VCaP (cell line): Measurements from ENCODE around the gene ZBTB7C.

Experiments used
- H3K27ac ChIP-seq: fragments of 450-650 bp; 2 replicates; pipeline ENCODE4 v1.5.1; 2017
- CTCF ChIP-seq: fragments of 450-650 bp; conservative IDR thresholded peaks from 2 replicates; pipeline ENCODE4 v1.5.1; 2017; ENCODE audit warnings: mild to moderate bottlenecking, moderate library complexity

The ZBTB7C gene

DNA sequence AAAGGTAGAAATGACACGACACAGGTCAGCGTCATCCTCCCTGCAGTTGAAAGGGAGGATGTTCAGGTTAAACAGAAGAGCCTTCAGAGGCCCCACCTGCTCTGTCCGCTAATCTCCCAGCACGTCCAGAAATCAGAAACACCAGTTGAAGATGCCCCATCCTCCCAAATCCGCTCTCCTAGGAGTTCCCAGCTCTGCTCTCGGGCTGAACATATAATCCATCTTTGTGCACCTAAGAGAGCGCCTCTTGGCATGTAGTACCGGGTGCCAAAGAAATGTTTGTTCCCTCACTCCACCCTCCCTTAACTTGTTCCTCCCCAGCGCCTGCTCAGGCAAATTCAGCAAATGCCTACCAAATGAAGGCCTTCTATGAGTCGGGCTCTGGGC, 333.5 kb downstream of the ZBTB7C start:
- TF ChIP-seq CTCF = no peak
- H3K27ac ChIP-seq = no peak overlapping the region

GRCh38 chr18:48074929-48075706, 334.1 kb downstream of the ZBTB7C start:
- H3K27ac ChIP-seq = no peak overlapping the region
- no peak for TF ChIP-seq CTCF

DNA sequence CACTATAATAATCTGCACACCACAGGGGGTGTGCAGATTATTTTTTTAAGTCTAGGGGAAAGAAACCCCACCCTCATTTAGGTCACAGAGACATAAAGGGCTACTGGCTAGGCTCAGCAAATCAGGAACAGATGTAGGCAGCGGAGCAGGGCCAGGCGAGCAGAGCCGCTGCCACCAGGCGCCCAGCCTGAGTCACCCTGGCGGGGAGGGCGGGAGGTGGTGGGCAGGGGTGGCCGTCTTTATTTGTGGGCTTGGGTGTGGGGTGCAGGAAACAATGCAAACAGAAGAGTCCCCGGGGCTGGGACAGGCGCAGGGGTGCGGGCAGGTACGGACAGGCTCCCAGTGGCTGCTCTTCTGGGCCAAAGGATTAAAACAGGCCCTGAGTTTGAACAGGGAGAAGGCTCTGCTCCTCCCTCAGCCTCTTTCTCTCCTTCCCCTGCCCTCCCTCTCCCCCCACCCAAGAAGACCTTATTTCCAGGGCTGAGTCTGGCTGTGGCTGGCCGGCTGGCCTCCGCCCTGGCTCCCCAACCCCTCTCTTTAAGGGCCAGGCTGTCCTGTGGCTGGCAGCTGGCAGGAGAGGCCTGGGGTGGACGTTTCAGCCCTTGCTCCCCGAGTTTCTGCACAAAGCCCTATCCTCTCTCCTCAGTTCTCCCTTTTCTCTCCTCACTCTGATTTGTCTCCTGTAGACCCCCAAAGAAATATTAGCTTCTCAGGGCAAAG, 335.8 kb downstream of the ZBTB7C start:
- H3K27ac ChIP-seq = peak overlapping the region; percentile 11; the same call in 1 of the 2 replicates

GRCh38 chr18:48072428-48073204, 336.6 kb downstream of the ZBTB7C start:
- H3K27ac ChIP-seq = peak overlapping the region; percentile 11; the same call in 1 of the 2 replicates
- TF ChIP-seq CTCF = no peak

More for the DNA sequence above, 335.8 kb downstream of the ZBTB7C start:
- no peak for TF ChIP-seq CTCF

- no peak for TF ChIP-seq CTCF
- H3K27ac ChIP-seq = no peak overlapping the region
Observed at GRCh38 chr18:48068916-48069445, 340.2 kb downstream of the ZBTB7C start.

DNA sequence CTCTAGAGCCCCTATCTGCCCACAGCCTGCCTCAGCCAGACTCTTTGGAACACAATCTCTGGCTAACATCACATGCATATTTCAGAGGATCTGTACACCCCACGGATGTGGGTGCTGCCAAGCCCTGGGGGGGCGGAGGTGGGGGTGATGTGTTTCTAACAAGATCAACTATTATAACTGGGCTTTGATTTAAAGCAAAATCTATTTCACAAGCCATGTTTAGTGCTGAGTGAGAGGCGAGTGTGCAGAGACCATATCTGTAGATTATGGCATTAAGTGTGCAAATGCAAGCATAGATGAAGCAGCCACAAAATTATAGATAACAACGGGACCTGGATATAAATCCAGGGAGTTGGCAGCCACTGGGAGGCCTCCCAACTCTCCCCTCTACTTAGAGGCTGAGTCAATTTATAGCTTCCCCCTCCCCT, 342.9 kb downstream of the ZBTB7C start:
- no peak overlapping the region for H3K27ac ChIP-seq
- TF ChIP-seq CTCF = no peak

DNA sequence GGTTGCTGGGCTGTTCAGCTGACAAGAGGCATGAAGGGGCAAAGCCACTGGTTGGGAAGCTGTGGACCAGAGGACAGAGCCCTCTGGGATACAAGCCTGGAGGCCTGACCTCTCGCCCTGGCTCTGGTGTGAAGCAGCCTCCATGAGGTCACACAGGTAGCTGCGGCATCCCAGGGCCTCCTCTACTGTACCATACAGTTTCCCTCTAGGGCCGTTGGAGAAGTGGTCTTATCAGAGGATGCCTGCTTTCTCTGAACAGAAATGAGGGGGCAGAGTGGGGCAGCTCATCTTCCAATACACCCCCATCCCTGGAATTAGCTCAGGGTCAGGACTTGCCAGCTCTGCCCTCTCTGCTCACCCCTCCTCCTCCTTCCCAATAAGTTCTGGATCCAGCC, 343.6 kb downstream of the ZBTB7C start:
- H3K27ac ChIP-seq = peak overlapping the region; percentile 31; the same call in 1 of the 2 replicates
- TF ChIP-seq CTCF = no peak
